CD4-positive, alpha-beta T cell (primary cell): ENCODE data around the gene CCDC126. TPM values are rescaled to one million over a fixed set of nuclear protein-coding genes. Genes with fewer than 3 reads are reported as not detected.

ENCODE experiments used
- ATAC-seq: fragments of 200-7000 bp; cut with Tn5 transposase; one replicate; pipeline ENCODE4 v1.10.0; 2022; ENCODE audit warnings: mild to moderate bottlenecking; ENCODE audit not compliant: poor library complexity
- CTCF ChIA-PET: fragments of 350-600 bp; sonication (Branson Sonifier 250); formaldehyde crosslinking; loops from one replicate; lab custom pipeline; 2021; ENCODE audit warnings: antibody characterized with exemption, inconsistent platforms; lab: Charles Lee
- POLR2A ChIA-PET: fragments of 350-600 bp; sonication (Branson Sonifier 250); formaldehyde crosslinking; loops from one replicate; lab custom pipeline; 2021; ENCODE audit warnings: antibody characterized with exemption, inconsistent platforms; lab: Charles Lee
- DNase-seq, 14 experiments: peaks; one replicate each; pipeline ENCODE4 v3.0.0-alpha.2; 2013 to 2020; ENCODE audit warnings: mixed read lengths in 2 of 14
- H3K27ac ChIP-seq, 2 donors: one replicate each; pipeline versions ENCODE4 v1.5.1 to v1.7.0; 2013; ENCODE audit warnings: low read length in 2 of 2, low read depth in 1 of 2, mild to moderate bottlenecking in 1 of 2
- H3K27me3 ChIP-seq, 2 experiments: 1 replicate in 1 of 2; 2 replicates in 1 of 2; pipeline versions ENCODE4 v1.6.1 to v1.7.0; 2013; ENCODE audit warnings: low read length in 2 of 2, control low read depth in 1 of 2, mild to moderate bottlenecking in 1 of 2, moderate library complexity in 1 of 2; ENCODE audit not compliant: insufficient read depth in 2 of 2, control insufficient read depth in 1 of 2
- H3K36me3 ChIP-seq: one replicate; pipeline ENCODE4 v1.6.1; 2013; ENCODE audit warnings: low read length, control low read depth; ENCODE audit not compliant: insufficient read depth
- H3K4me1 ChIP-seq: one replicate; pipeline ENCODE4 v1.6.1; 2013; ENCODE audit warnings: low read length, control low read depth; ENCODE audit not compliant: insufficient read depth
- H3K4me3 ChIP-seq: one replicate; pipeline ENCODE4 v1.5.1; 2013; ENCODE audit warnings: mild to moderate bottlenecking, low read length, moderate library complexity
- H3K9me3 ChIP-seq, 2 experiments: 1 replicate in 1 of 2; 2 replicates in 1 of 2; pipeline versions ENCODE4 v1.6.1 to v1.7.0; 2013; ENCODE audit warnings: low read length in 2 of 2, mild to moderate bottlenecking in 2 of 2, control low read depth in 1 of 2, moderate library complexity in 1 of 2; ENCODE audit not compliant: control insufficient read depth in 1 of 2, insufficient read depth in 1 of 2
- H3K27ac Mint-ChIP-seq: one replicate; pipeline ENCODE4 v1.8.0; 2020; ENCODE audit warnings: mixed read lengths
- H3K27me3 Mint-ChIP-seq: one replicate; pipeline ENCODE4 v1.8.0; 2021; ENCODE audit warnings: mixed read lengths
- H3K36me3 Mint-ChIP-seq: one replicate; pipeline ENCODE4 v1.8.0; 2021; ENCODE audit warnings: low read depth, mixed read lengths
- H3K4me1 Mint-ChIP-seq: one replicate; pipeline ENCODE4 v1.8.0; 2021; ENCODE audit warnings: low read depth, mixed read lengths
- H3K4me3 Mint-ChIP-seq: one replicate; pipeline ENCODE4 v1.8.0; 2020; ENCODE audit warnings: mild to moderate bottlenecking, mixed read lengths
- H3K9me3 Mint-ChIP-seq: one replicate; pipeline ENCODE4 v1.8.0; 2020; ENCODE audit warnings: mixed read lengths
- intact Hi-C, 2 experiments: fragments of 100-400 bp; cut with DNase I in 1 of 2; cut with micrococcal nuclease in 1 of 2; formaldehyde crosslinking; loops; one replicate each; pipeline versions ENCODE4 v1.15.1 to v1.9.0; 2023 to 2025; cut with DNase I, micrococcal nuclease
- total RNA-seq, 174 experiments: library from RNA in 2 of 174; stranded (reverse) in 2 of 174; gene quantifications; one replicate each; pipeline ENCODE4 v1.2.3 and lab custom pipeline; 2021 to 2026
- TF ChIP-seq, protein P1 (sequence below): fragments of 200-600 bp; IDR thresholded peaks from one replicate; pipeline ENCODE4 v1.8.0; 2022; ENCODE audit warnings: antibody characterized with exemption, mild to moderate bottlenecking

CCDC126 gene
- total RNA-seq, 2 experiments from 2014 or later = 8.3 to 10.3 TPM

DNA sequence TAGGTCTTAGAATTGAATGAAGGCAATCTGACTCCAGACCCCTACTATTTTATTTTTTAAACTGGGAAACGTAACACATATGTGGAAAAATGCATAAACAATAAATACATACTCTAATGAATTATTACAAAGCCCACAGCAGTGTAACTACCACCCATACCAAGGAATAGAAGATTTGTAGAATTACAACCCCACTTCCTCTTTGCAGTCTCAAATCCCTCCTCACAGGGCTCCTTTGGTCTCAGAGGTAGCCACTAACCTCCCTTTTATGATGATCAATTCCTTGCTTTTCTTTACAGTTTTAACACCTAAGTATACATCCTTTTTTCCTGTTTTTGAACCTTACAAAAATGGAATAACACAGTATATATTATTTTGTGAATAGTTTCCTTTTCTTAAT is 6.7 kb upstream of the CCDC126 start:
- no peak for DNase-seq
- ChIA-PET POLR2A (no interaction called here), CTCF (no interaction called here)
- H3K9me3 ChIP-seq = no peaks in the 10 kb centered on the region
- no peaks in the 10 kb centered on the region for H3K9me3 Mint-ChIP-seq
- no peaks in the 10 kb centered on the region for H3K27me3 Mint-ChIP-seq
- no peaks in the 10 kb centered on the region for H3K4me1 ChIP-seq
- H3K36me3 ChIP-seq = no peaks in the 10 kb centered on the region
- ATAC-seq = no peak
- H3K36me3 Mint-ChIP-seq = no peaks in the 10 kb centered on the region
- H3K27ac ChIP-seq = no peak overlapping the region
- no peak overlapping the region for H3K27ac Mint-ChIP-seq
- H3K4me3 Mint-ChIP-seq = no peak overlapping the region
- no peaks in the 10 kb centered on the region for H3K4me1 Mint-ChIP-seq
- TF ChIP-seq, protein P1, sequence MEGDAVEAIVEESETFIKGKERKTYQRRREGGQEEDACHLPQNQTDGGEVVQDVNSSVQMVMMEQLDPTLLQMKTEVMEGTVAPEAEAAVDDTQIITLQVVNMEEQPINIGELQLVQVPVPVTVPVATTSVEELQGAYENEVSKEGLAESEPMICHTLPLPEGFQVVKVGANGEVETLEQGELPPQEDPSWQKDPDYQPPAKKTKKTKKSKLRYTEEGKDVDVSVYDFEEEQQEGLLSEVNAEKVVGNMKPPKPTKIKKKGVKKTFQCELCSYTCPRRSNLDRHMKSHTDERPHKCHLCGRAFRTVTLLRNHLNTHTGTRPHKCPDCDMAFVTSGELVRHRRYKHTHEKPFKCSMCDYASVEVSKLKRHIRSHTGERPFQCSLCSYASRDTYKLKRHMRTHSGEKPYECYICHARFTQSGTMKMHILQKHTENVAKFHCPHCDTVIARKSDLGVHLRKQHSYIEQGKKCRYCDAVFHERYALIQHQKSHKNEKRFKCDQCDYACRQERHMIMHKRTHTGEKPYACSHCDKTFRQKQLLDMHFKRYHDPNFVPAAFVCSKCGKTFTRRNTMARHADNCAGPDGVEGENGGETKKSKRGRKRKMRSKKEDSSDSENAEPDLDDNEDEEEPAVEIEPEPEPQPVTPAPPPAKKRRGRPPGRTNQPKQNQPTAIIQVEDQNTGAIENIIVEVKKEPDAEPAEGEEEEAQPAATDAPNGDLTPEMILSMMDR = no peak
- H3K4me3 ChIP-seq = no peak overlapping the region
- H3K27me3 ChIP-seq = no peaks in the 10 kb centered on the region
- intact Hi-C loops = loop anchor here in 1 of 2 experiments (2.0 to 10.0 kb wide), 3 partner anchors 90 to 576 kb away; partner anchors contain the start of genes FAM221A, HYCC1 and KLHL7

DNA sequence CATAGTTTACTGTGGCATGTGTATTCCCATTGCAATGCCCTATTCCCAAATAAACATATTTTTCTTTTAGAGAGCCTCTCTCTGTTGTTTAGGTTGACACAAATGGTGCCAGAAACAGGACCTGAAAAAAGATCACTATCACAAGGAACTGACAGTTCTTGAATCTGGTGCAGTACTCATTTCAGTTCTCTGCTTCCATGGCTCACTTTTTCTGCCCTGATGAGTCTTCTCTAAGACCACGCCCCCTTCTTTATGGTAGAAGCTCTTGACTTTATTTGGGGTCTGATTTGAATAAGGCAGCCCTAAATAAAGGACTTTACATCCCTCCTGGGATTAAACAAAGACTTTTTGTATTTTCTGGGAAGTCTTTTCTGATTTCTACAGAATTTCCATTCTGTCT is 3.5 kb upstream of the CCDC126 start:
- ChIA-PET POLR2A (no interaction called here), CTCF (no interaction called here)
- DNase-seq (no peak), ATAC-seq (no peak)
- Mint-ChIP-seq H3K27me3 (no peaks in the 10 kb centered on the region), H3K27ac (no peak overlapping the region), H3K4me3 (no peak overlapping the region), H3K4me1 (peaks cover 9% of the 10 kb centered on the region), H3K9me3 (no peaks in the 10 kb centered on the region), H3K36me3 (peaks cover 9% of the 10 kb centered on the region)
- Histone ChIP-seq H3K36me3 (no peaks in the 10 kb centered on the region), H3K4me3 (no peak overlapping the region), H3K4me1 (peaks cover 14% of the 10 kb centered on the region), H3K27me3 (no peaks in the 10 kb centered on the region), H3K9me3 (no peaks in the 10 kb centered on the region), H3K27ac (no peak overlapping the region)
- intact Hi-C loops = loop anchor here in 1 of 2 experiments (10.0 kb wide), 2 partner anchors 489 to 579 kb away; partner anchors contain the start of genes HYCC1 and KLHL7
- TF ChIP-seq, protein P1 = no peak

DNA sequence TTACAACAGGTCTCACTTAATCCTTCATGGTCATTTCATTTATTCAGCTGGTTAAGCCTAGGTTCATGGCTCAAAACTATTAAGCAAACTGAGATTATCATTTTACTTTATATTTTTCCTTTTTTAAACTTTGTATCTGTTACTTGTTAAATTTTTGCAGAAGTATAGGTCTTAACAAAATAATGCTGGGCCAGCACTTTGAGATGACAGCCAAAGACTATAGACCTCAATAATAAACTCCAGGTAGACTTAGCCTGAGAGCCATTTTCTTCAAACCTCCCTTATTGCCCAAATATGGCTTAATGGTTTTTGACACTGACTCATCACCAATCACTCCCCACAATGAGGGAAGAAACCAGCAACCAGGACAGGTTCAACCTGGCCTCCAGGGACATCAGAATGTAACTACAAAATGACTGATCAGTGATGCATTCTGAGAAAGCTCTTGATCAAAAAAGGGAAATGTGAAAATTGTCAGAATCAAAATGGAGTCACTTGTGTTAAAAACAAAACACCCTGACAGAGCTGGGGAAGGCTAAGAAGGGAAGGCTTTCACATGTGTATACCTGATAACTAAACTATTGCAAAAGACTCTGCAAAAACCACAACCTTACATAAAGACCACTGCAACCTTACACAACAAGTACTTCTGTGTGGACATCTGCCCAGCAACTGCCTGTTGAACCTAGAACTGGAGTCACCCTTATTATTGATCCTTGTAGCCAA is 2.1 kb upstream of the CCDC126 start:
- no peaks in the 10 kb centered on the region for H3K27me3 ChIP-seq
- Mint-ChIP-seq H3K4me1 (peaks cover 22% of the 10 kb centered on the region), H3K27ac (no peak overlapping the region), H3K36me3 (peaks cover 9% of the 10 kb centered on the region), H3K9me3 (no peaks in the 10 kb centered on the region), H3K4me3 (peak overlapping the region; percentile 58), H3K27me3 (no peaks in the 10 kb centered on the region)
- peaks cover 17% of the 10 kb centered on the region for H3K4me1 ChIP-seq
- H3K27ac ChIP-seq = no peak overlapping the region
- ChIA-PET CTCF (interaction anchor here (1.0 kb wide), 1 partner anchor 17 kb away, joined by 3 read pairs; no protein-coding TSS in a partner anchor), POLR2A (no interaction called here)
- no peak overlapping the region for H3K4me3 ChIP-seq
- no peaks in the 10 kb centered on the region for H3K36me3 ChIP-seq
- no peaks in the 10 kb centered on the region for H3K9me3 ChIP-seq
- DNase-seq (peak in 2 of 14 experiments; percentile 8 to 11), ATAC-seq (no peak)
- intact Hi-C loops = loop anchor here in 1 of 2 experiments (5.0 to 10.0 kb wide), 6 partner anchors 63 to 1587 kb away; partner anchors contain the start of genes HYCC1, KLHL7, MALSU1 and PALS2
- TF ChIP-seq, protein P1 = no peak
